Trophoblast cell (in vitro differentiated cells and primary cell): ENCODE measurements around the gene ARHGEF39.

Experiments
- DNase-seq, 2 donors: peaks; one replicate each; pipeline ENCODE4 v3.0.0-alpha.2; 2016
- H2AFZ ChIP-seq: 2 replicates; pipeline ENCODE4 v1.6.1; 2013; ENCODE audit warnings: low read length, moderate library complexity, mild to moderate bottlenecking; ENCODE audit not compliant: insufficient read depth, poor library complexity
- H2AK5ac ChIP-seq: 2 replicates; pipeline ENCODE4 v1.6.1; 2013; ENCODE audit warnings: mild to moderate bottlenecking, low read length
- H2BK120ac ChIP-seq: 2 replicates; pipeline ENCODE4 v1.6.1; 2013; ENCODE audit warnings: low read length, mild to moderate bottlenecking, moderate library complexity; ENCODE audit not compliant: insufficient read depth, poor library complexity
- H2BK12ac ChIP-seq: 2 replicates; pipeline ENCODE4 v1.6.1; 2013; ENCODE audit warnings: mild to moderate bottlenecking, low read length, moderate library complexity
- H2BK5ac ChIP-seq: 2 replicates; pipeline ENCODE4 v1.6.1; 2013; ENCODE audit warnings: low read length, low read depth, moderate library complexity, mild to moderate bottlenecking; ENCODE audit not compliant: poor library complexity
- H3K14ac ChIP-seq: 2 replicates; pipeline ENCODE4 v1.6.1; 2013; ENCODE audit warnings: mild to moderate bottlenecking, low read length
- H3K18ac ChIP-seq: 2 replicates; pipeline ENCODE4 v1.6.1; 2013; ENCODE audit warnings: mild to moderate bottlenecking, low read length
- H3K23ac ChIP-seq: 2 replicates; pipeline ENCODE4 v1.6.1; 2013; ENCODE audit warnings: low read length
- H3K27ac ChIP-seq: 2 replicates; pipeline ENCODE4 v1.5.1; 2013; ENCODE audit warnings: low read depth, mild to moderate bottlenecking, inconsistent platforms, low read length, moderate library complexity
- H3K27me3 ChIP-seq: 2 replicates; pipeline ENCODE4 v1.6.1; 2013; ENCODE audit warnings: inconsistent platforms, mild to moderate bottlenecking, low read length, moderate library complexity; ENCODE audit not compliant: insufficient read depth
- H3K36me3 ChIP-seq, 2 experiments: 1 replicate in 1 of 2; 2 replicates in 1 of 2; pipeline ENCODE4 v1.6.1; 2013; ENCODE audit warnings: low read length in 2 of 2, mild to moderate bottlenecking in 2 of 2, moderate library complexity in 1 of 2; ENCODE audit not compliant: insufficient read depth in 2 of 2, control insufficient read depth in 1 of 2
- H3K4ac ChIP-seq: 2 replicates; pipeline ENCODE4 v1.6.1; 2013; ENCODE audit warnings: low read depth, mild to moderate bottlenecking, low read length, moderate library complexity
- H3K4me1 ChIP-seq, 2 experiments: 1 replicate in 1 of 2; 2 replicates in 1 of 2; pipeline ENCODE4 v1.6.1; 2013; ENCODE audit warnings: low read length in 2 of 2, mild to moderate bottlenecking in 2 of 2, moderate library complexity in 1 of 2; ENCODE audit not compliant: insufficient read depth in 2 of 2, control insufficient read depth in 1 of 2
- H3K4me2 ChIP-seq: 2 replicates; pipeline ENCODE4 v1.6.1; 2013; ENCODE audit warnings: inconsistent platforms, mild to moderate bottlenecking, low read length, moderate library complexity
- H3K4me3 ChIP-seq: 2 replicates; pipeline ENCODE4 v1.5.1; 2013; ENCODE audit warnings: mild to moderate bottlenecking, low read depth, low read length, inconsistent platforms
- H3K79me1 ChIP-seq: one replicate; pipeline ENCODE4 v1.6.1; 2013; ENCODE audit warnings: low read length
- H3K79me2 ChIP-seq: 2 replicates; pipeline ENCODE4 v1.6.1; 2013; ENCODE audit warnings: low read length, mild to moderate bottlenecking; ENCODE audit not compliant: control insufficient read depth, insufficient read depth, poor library complexity
- H3K9ac ChIP-seq: 2 replicates; pipeline ENCODE4 v1.6.1; 2013; ENCODE audit warnings: mild to moderate bottlenecking, low read length
- H3K9me3 ChIP-seq: 2 replicates; pipeline ENCODE4 v1.6.1; 2013; ENCODE audit warnings: low read depth, mild to moderate bottlenecking, control low read depth, inconsistent platforms, low read length; ENCODE audit not compliant: insufficient read depth
- H4K12ac ChIP-seq: 2 replicates; pipeline ENCODE4 v1.6.1; 2013; ENCODE audit warnings: low read depth, mild to moderate bottlenecking, low read length, moderate library complexity
- H4K8ac ChIP-seq: 2 replicates; pipeline ENCODE4 v1.6.1; 2013; ENCODE audit warnings: low read depth, mild to moderate bottlenecking, low read length, moderate library complexity
- H4K91ac ChIP-seq: one replicate; pipeline ENCODE4 v1.6.1; 2013; ENCODE audit warnings: low read depth, mild to moderate bottlenecking, low read length, moderate library complexity
- WGBS: extraction: QIAGEN DNeasy Blood & Tissue Kit; methylation state at CpG from one replicate; pipeline ENCODE4 v1.1.7; 2013; ENCODE audit warnings: missing lambda C conversion rate; ENCODE audit not compliant: insufficient read length, insufficient coverage; ENCODE audit errors: extremely low coverage; 5-methylcytosine and 5-hydroxymethylcytosine counted together

The ARHGEF39 gene

DNA sequence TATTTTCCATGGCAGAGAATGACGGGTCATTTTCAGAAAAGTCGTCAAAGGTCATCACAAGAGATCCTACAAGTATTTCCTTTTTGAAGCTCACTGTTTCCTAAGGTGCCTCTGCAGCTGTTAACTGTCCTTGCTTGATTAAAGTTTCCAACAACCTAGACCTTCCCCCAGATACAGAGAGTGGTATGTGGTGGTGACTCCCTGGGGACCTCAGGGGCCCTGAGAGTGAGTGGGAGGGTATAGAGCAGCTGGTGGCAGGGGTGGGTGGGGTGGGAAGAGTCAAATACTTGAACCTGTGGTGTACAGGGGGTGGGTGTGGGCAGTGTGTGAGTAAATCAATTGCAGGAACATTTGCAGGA lies 45.2 kb downstream of the ARHGEF39 start:
- H3K79me1 ChIP-seq = no peaks in the 10 kb centered on the region
- no peak overlapping the region for H4K91ac ChIP-seq
- no peak overlapping the region for H3K14ac ChIP-seq
- H3K9ac ChIP-seq = no peak overlapping the region
- H3K79me2 ChIP-seq = no peaks in the 10 kb centered on the region
- H3K4me3 ChIP-seq = no peak overlapping the region
- no peak overlapping the region for H4K8ac ChIP-seq
- no peak overlapping the region for H4K12ac ChIP-seq
- peaks cover 5% of the 10 kb centered on the region for H3K9me3 ChIP-seq
- H3K4ac ChIP-seq = no peak overlapping the region
- H3K27ac ChIP-seq = no peak overlapping the region
- no peaks in the 10 kb centered on the region for H3K36me3 ChIP-seq
- H3K18ac ChIP-seq = no peak overlapping the region
- no peak overlapping the region for H3K23ac ChIP-seq
- no peak overlapping the region for H2AFZ ChIP-seq
- H2AK5ac ChIP-seq = no peak overlapping the region
- H3K27me3 ChIP-seq = peaks cover 11% of the 10 kb centered on the region
- H2BK120ac ChIP-seq = no peak overlapping the region
- peaks cover 0 to 7% of the 10 kb centered on the region in 2 experiments for H3K4me1 ChIP-seq
- WGBS = no CpG with 5 or more reads among the region's 2 CpGs
- no peak overlapping the region for H2BK12ac ChIP-seq
- no peak overlapping the region for H2BK5ac ChIP-seq
- H3K4me2 ChIP-seq = no peak overlapping the region
- DNase-seq = no peak

DNA sequence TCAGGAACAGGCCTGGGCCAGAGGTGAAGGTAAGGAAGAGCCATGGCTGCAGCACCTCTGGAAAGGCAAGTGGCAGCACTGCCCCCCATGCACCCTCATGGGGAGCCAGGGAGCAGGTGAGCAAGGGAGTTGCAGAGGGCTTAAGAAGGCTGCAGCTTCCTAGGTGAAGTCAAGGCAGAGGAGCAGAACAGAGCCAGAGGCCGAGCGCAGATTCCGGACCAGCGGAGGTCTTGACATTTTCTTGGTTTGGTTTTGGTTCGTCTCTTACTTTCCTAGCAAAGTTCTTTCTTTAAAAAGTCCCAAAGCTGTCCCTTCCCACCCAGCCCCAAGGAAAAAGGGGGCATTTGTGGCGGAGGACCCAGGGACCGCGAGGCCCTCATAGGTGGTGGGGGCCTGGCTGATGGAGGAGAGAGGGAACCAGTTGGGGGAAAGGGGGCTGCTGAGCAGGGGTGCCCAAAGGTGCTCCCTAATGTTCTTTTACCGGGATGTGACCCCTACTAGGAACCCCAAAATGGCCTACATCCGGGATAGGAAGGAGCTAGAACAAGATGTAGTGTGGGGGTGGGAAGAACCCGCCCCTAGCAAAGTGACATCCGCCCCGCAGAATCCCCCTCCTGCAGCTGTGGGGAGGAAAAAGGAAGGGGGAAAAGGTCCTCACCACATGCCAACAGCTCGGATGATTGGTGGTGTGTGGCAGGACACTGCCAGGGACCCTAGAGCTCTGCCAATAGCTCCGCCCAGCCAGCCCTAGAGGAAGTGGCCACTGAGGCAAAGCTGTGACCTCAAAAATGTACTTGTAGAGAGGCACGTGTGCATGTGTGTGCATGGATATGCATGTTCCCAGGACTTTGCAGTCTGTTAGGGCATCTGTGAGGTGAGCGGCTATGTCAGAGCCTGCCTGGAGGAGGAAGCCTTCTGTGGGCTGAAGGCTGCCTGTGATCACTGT lies 45.9 kb downstream of the ARHGEF39 start:
- peaks cover 11% of the 10 kb centered on the region for H3K27me3 ChIP-seq
- H3K79me2 ChIP-seq = no peaks in the 10 kb centered on the region
- H3K79me1 ChIP-seq = no peaks in the 10 kb centered on the region
- no peak overlapping the region for H2AK5ac ChIP-seq
- H3K27ac ChIP-seq = no peak overlapping the region
- no peak overlapping the region for H3K18ac ChIP-seq
- H3K23ac ChIP-seq = peak overlapping the region; percentile 37
- no peak overlapping the region for H2AFZ ChIP-seq
- peaks cover 0 to 7% of the 10 kb centered on the region in 2 experiments for H3K4me1 ChIP-seq
- no peak overlapping the region for H3K4me2 ChIP-seq
- H3K36me3 ChIP-seq = no peaks in the 10 kb centered on the region
- DNase-seq = peak; percentile 7 to 15
- H2BK120ac ChIP-seq = no peak overlapping the region
- WGBS = no CpG with 5 or more reads among the region's 17 CpGs
- no peak overlapping the region for H2BK12ac ChIP-seq
- no peak overlapping the region for H2BK5ac ChIP-seq
- no peak overlapping the region for H3K9ac ChIP-seq
- no peak overlapping the region for H3K4ac ChIP-seq
- no peak overlapping the region for H3K14ac ChIP-seq
- H4K8ac ChIP-seq = no peak overlapping the region
- no peak overlapping the region for H4K91ac ChIP-seq
- H3K4me3 ChIP-seq = no peak overlapping the region
- H3K9me3 ChIP-seq = peaks cover 5% of the 10 kb centered on the region
- H4K12ac ChIP-seq = no peak overlapping the region

DNA sequence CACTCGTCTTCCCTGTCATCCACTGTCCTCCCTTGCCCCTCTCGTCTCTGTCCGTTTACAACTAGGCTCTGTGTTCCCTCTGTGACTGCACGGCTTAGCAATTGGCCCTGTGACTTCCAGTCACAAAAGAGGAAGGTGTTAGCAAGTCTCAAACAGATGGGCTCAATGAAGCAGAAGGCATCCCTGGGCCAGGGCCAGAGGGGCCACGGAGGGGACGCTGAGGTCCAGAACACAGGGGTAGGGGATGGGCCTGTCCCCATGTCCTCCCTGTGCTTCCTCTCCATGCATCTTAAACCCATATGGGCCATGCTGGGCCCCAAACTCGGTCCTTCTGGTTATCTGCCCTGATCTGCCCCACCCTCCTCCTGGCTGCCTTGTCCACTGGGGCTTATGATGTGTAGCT lies 46.7 kb downstream of the ARHGEF39 start, which contains the start of gene CD72:
Gene CD72 (minus strand): TSS at position 89 of the 403 bp plus-strand sequence. CDS start 110 bp downstream, outside the sequence.
- H3K36me3 ChIP-seq = no peaks in the 10 kb centered on the region
- peaks cover 5% of the 10 kb centered on the region for H3K9me3 ChIP-seq
- H2BK5ac ChIP-seq = no peak within 1 kb of the TSS
- no peak within 1 kb of the TSS for H2BK12ac ChIP-seq
- H3K23ac ChIP-seq = no peak within 1 kb of the TSS
- H4K12ac ChIP-seq = no peak within 1 kb of the TSS
- no peak for DNase-seq
- H3K27ac ChIP-seq = no peak within 1 kb of the TSS
- H3K79me1 ChIP-seq = no peaks in the 10 kb centered on the region
- no peak within 1 kb of the TSS for H2BK120ac ChIP-seq
- H3K4me3 ChIP-seq = peak within 1 kb of the TSS; percentile 50
- H3K27me3 ChIP-seq = peaks cover 11% of the 10 kb centered on the region
- H3K79me2 ChIP-seq = no peaks in the 10 kb centered on the region
- H2AFZ ChIP-seq = peak within 1 kb of the TSS; percentile 26
- no peak within 1 kb of the TSS for H3K4ac ChIP-seq
- no CpG with 5 or more reads among the region's 7 CpGs for WGBS
- no peak within 1 kb of the TSS for H4K91ac ChIP-seq
- no peak within 1 kb of the TSS for H2AK5ac ChIP-seq
- H3K18ac ChIP-seq = no peak within 1 kb of the TSS
- H3K14ac ChIP-seq = no peak within 1 kb of the TSS
- H4K8ac ChIP-seq = no peak within 1 kb of the TSS
- no peak within 1 kb of the TSS for H3K9ac ChIP-seq
- peaks cover 0 to 7% of the 10 kb centered on the region in 2 experiments for H3K4me1 ChIP-seq
- H3K4me2 ChIP-seq = peak within 1 kb of the TSS; percentile 66

DNA sequence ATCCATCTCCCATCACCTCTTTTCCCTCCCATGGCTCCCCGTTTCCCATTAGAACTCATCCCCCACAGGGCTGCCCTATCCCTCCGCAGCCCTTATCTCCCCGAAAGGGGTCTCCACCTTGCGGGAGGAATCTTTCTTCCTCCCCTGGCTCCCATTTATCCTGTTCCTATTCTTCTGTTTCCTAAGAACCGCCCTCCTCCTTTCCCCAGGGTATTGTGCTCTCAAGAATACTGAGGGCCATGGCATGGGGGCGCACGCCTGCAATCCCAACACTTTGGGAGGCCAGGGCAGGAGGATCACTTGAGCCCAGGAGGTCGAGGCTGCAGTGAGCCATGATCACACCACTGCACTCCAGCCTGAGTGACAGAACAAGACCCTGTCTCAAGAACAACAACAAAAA lies 47.4 kb downstream of the ARHGEF39 start:
- WGBS = no CpG with 5 or more reads among the region's 8 CpGs
- Histone ChIP-seq H3K18ac (no peak overlapping the region), H3K79me1 (no peaks in the 10 kb centered on the region), H3K9me3 (peaks cover 5% of the 10 kb centered on the region), H3K4me2 (peak overlapping the region; percentile 66), H2BK5ac (no peak overlapping the region), H3K4me1 (peaks cover 0 to 7% of the 10 kb centered on the region in 2 experiments), H3K27me3 (peaks cover 11% of the 10 kb centered on the region), H3K23ac (no peak overlapping the region), H4K8ac (no peak overlapping the region), H3K9ac (no peak overlapping the region), H2AFZ (no peak overlapping the region), H3K27ac (no peak overlapping the region), H2BK120ac (no peak overlapping the region), H2BK12ac (no peak overlapping the region), H3K14ac (no peak overlapping the region), H3K36me3 (no peaks in the 10 kb centered on the region), H4K12ac (no peak overlapping the region), H3K4ac (no peak overlapping the region), H3K4me3 (no peak overlapping the region), H4K91ac (no peak overlapping the region), H3K79me2 (no peaks in the 10 kb centered on the region), H2AK5ac (no peak overlapping the region)
- DNase-seq = no peak
